H1 (cell line): ENCODE results near the gene ACAD10. TPM values are rescaled to one million over a fixed set of nuclear protein-coding genes. Genes with fewer than 3 reads are reported as not detected.

Experiments
- RBBP5 ChIP-seq: IDR thresholded peaks from 2 replicates; pipeline ENCODE4 v1.7.1; 2012; ENCODE audit warnings: low read depth, mild to moderate bottlenecking, inconsistent platforms, low read length, moderate library complexity, borderline replicate concordance
- SAP30 ChIP-seq: fragments of 300-600 bp; sonication (generic); IDR thresholded peaks from 2 replicates; pipeline ENCODE4 v1.7.1; 2012; ENCODE audit warnings: low read length, moderate library complexity, mild to moderate bottlenecking, inconsistent platforms; ENCODE audit not compliant: insufficient read depth, insufficient replicate concordance
- SP1 ChIP-seq: IDR thresholded peaks from 2 replicates; pipeline ENCODE4 v1.6.1; 2011; ENCODE audit warnings: low read depth, low read length
- polyA plus RNA-seq, 7 experiments: library from polyadenylated mRNA; depleted of rRNA in 3 of 7; stranded (reverse) in 5 of 7; unstranded in 2 of 7; fragments of >200 nt in 5 of 7; fragments of 200-250 nt in 2 of 7; gene quantifications; 1 replicate in 5 of 7; 2 replicates in 1 of 7; 4 replicates in 1 of 7; pipeline versions ENCODE4 v1.2.1 to v1.2.3, GENCODE V29; 2011 to 2013; ENCODE audit warnings: missing spikeins in 2 of 7, mixed read lengths in 2 of 7
- total RNA-seq: library from RNA; stranded (reverse); fragmentation: NEBNext Ultra II Directional; extraction: Animal tissue kit (Norgen Biotek cat#: 25700); gene quantifications from 2 replicates; pipeline ENCODE4 v1.2.1, GENCODE V29; 2021

ACAD10 gene
- total and polyA plus RNA-seq, 2 of the 8 experiments (the other 6 are each of a cell fraction or from before 2014, with no cell fraction given): 17.3 to 23.3 TPM

GRCh38 chr12:111645433-111645832 lies 40.4 kb upstream of the ACAD10 start (continued):
- TF ChIP-seq SAP30 (no peak), RBBP5 (no peak), SP1 (no peak)
